ENCODE measurements around the gene PSMG4. TPM values are rescaled to one million over a fixed set of nuclear protein-coding genes. Genes with fewer than 3 reads are reported as not detected.

PSMG4 gene
- total and polyA plus RNA-seq, 2 donors (not counting 3 experiments of a cell fraction or from before 2014, with no cell fraction given), result 31.4 to 46.0 TPM

GRCh38 chr6:3303795-3304411, 45.2 kb downstream of the PSMG4 start:
- TF ChIP-seq MYC (IDR thresholded peaks at IDR 0.05; ENCODE audit: low read depth, low read length) (no peak), POLR2A (IDR thresholded peaks at IDR 0.05; ENCODE audit: low read depth, low read length) (no peak), CTCF (IDR thresholded peaks at IDR 0.05; ENCODE audit: extremely low read depth in 1 of 2, insufficient read depth in 1 of 2, low read depth in 1 of 2, low read length in 2 of 2) (no peak), EZH2 (IDR thresholded peaks at IDR 0.05; ENCODE audit: borderline replicate concordance, low read depth, low read length, severe bottlenecking) (no peak), GATA2 (IDR thresholded peaks at IDR 0.05; ENCODE audit: insufficient read depth, insufficient read length, low read depth, low read length) (no peak)
- Histone ChIP-seq H3K9me1 (replicated peaks; ENCODE audit: control insufficient read depth, extremely low read depth, insufficient read depth, low read length) (no peaks in the 10 kb centered on the region), H3K4me1 (ENCODE audit: control insufficient read depth, extremely low read depth, insufficient read depth, low read length) (no peaks in the 10 kb centered on the region), H3K27ac (ENCODE audit: insufficient read depth, low read depth, low read length) (no peak overlapping the region), H3K79me2 (ENCODE audit: control insufficient read depth, insufficient read depth, low read length) (no peaks in the 10 kb centered on the region), H3K27me3 (ENCODE audit: control insufficient read depth in 2 of 2, insufficient read depth in 2 of 2, low read length in 2 of 2) (no peaks in the 10 kb centered on the region), H3K9me3 (replicated peaks; ENCODE audit: control insufficient read depth, insufficient read depth, low read length) (no peaks in the 10 kb centered on the region), H4K20me1 (replicated peaks; ENCODE audit: control insufficient read depth, extremely low read depth, insufficient read depth, low read length) (no peaks in the 10 kb centered on the region), H3K4me3 (replicated peaks in 1 of 3; ENCODE audit: insufficient read depth in 1 of 3, low read depth in 1 of 3, low read length in 3 of 3) (no peak overlapping the region), H3K36me3 (ENCODE audit: control insufficient read depth in 2 of 2, extremely low read depth in 1 of 2, insufficient read depth in 2 of 2, low read length in 2 of 2) (peaks cover 0 to 1% of the 10 kb centered on the region in 2 experiments), H3K4me2 (ENCODE audit: insufficient read depth, low read length) (no peak overlapping the region), H2AFZ (ENCODE audit: low read depth, low read length) (no peak overlapping the region), H3K9ac (replicated peaks; ENCODE audit: extremely low read depth, insufficient read depth, low read length) (no peak overlapping the region)
- intact Hi-C loops (cut with micrococcal nuclease) (no loop called here), dilution Hi-C loops (cut with MboI; ENCODE audit: extremely low pct_ligation_motif_present, low sequenced_read_pairs) (no loop called here)
- DNase-seq (ENCODE audit: low read depth, low spot score) (no peak), FAIRE-seq (no peak)
- no TSS peak for BruUV-seq (replicated peaks)
- ChIA-PET CTCF (interaction anchor here (1.6 to 1.8 kb wide), 2 partner anchors 13 to 34 kb away, joined by 4 read pairs; no protein-coding TSS in a partner anchor), POLR2A (no interaction called here)
